Measurements from ENCODE around the gene UNCX.

Gene UNCX

DNA sequence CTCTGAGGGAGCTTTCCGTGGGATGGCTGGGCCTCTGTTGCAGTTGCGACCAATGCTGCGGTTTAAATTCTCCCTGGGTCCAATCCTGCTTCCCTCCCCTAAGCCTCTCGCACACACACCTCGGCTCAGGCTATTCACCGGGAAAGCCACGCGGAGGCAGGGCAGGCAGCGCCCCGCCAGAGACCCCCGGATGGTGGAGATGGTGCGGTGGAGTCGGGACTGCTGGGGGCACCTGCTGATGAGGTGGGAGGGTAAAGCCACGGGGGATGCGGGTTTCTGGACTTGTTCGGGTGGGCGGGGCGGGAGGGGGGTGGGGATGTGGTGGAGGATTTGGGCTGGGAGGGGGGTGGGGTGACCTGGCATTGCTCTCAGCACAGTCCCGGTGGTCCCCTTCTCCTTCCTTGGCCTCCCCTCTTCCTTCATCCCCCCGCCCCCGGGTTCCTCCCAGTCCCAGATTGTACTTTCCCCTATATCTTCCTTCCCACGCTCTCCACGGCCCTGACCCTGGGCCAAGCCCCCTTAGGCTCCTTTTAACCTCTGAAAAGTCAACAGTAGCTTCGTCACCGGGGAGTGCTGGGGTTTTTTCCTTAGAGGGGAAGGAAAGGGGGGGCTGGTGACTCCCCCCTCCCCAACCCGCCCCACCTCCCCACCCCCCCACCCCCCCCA lies 16.4 kb downstream of the UNCX start:
- no peak for DNase-seq
- CTCF ChIA-PET, result interaction anchor here (2.2 kb wide), 1 partner anchor 226 kb away, joined by 6 read pairs; no protein-coding TSS in a partner anchor
- Mint-ChIP-seq H3K9me3 (no peaks in the 10 kb centered on the region), H3K36me3 (peaks cover 1% of the 10 kb centered on the region), H3K27ac (no peak overlapping the region), H3K27me3 (peaks cover 98% of the 10 kb centered on the region), H3K4me3 (no peak overlapping the region), H3K4me1 (peaks cover 3% of the 10 kb centered on the region)

DNA sequence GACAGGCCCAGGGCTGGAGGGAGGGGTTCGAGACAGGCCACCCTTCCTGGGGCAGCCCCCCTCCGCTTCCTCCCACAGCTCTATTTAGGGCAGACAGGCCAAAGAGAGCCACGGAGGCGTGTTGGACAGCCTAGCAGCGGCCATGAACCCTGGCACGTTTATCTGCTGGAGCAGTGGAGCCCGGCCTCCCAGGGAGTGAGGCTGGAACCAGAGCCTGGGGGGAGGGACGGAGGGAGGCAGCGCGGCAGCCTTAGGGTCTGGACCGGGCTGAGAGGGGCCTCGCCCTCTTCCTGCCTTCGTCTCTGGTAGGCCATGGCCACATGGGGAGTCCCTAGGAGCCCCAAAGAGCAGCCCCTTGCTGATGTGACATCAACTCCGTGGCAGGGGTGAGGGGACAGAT lies 17.1 kb downstream of the UNCX start:
- Mint-ChIP-seq H3K27me3 (peaks cover 98% of the 10 kb centered on the region), H3K27ac (no peak overlapping the region)
- no peak for DNase-seq

DNA sequence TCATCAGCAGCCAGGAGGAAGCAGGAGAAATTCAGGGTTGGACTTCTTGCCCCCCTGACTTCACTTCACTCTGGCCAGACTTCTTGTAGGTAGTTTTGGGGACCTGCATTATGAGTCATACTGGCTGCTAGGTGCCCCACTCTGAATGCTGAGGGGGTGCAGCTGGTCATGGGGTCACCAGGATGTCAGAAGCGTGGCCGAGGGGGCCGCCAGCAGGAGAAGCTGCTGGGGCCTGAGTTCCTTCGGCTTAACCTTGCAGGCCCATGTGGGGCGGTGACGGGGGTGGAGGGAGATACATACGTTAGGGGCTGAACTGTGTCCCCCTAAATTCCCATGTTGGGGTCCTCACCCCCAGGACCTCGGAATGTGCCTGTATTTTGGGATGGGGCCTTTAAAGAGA lies 18.2 kb downstream of the UNCX start:
- DNase-seq, result no peak
- H3K4me1 Mint-ChIP-seq, result peaks cover 3% of the 10 kb centered on the region
- H3K27me3 Mint-ChIP-seq, result peaks cover 98% of the 10 kb centered on the region
- no peak overlapping the region for H3K27ac Mint-ChIP-seq
- peaks cover 1% of the 10 kb centered on the region for H3K36me3 Mint-ChIP-seq
- no peaks in the 10 kb centered on the region for H3K9me3 Mint-ChIP-seq
- no peak overlapping the region for H3K4me3 Mint-ChIP-seq
- CTCF ChIA-PET, result interaction anchor here (2.2 kb wide), 1 partner anchor 182 kb away, joined by 5 read pairs; no protein-coding TSS in a partner anchor

More for the DNA sequence above, 17.1 kb downstream of the UNCX start:
- H3K4me1 Mint-ChIP-seq, result peaks cover 3% of the 10 kb centered on the region
- H3K9me3 Mint-ChIP-seq, result no peaks in the 10 kb centered on the region
- peaks cover 1% of the 10 kb centered on the region for H3K36me3 Mint-ChIP-seq
- no peak overlapping the region for H3K4me3 Mint-ChIP-seq
- CTCF ChIA-PET, result interaction anchor here (2.2 kb wide), 1 partner anchor 225 kb away, joined by 6 read pairs; no protein-coding TSS in a partner anchor

DNA sequence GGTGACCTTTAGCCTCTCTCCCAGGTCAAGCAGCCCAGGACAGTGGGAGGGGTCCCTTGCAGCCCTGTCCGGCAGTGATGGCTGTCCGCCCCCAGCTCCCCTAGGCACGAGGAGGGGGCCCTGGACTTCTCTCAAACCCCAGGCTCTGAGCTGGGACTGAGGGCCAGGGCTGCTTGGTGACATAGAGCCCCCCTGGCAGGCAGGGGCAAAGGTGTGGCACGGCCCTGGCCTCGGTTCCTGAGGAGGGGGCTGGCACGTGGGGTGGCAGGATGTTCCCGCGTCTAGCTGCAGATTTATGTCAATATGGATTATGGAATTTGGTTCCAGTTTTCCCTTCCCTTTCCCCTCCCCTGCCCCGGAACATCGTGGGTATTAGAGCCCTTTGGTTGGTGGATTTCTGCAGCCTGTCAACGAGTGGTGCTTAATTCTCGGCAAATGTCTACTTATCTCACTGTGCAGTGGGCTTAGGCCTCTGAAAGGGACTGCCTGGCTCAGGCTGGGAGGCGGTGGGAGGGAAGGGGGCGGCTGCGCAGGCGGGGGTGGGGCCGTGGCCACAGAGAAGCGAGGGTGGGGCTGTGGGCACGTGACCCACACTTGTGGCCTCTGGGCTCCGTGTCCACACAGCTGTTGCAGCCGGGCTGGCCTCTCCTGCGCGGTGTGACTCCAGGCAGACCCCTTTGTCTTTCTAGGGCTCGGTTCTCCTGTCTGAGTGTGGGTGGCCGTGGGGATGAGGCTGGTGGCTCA lies 19.3 kb downstream of the UNCX start:
- Mint-ChIP-seq H3K9me3 (no peaks in the 10 kb centered on the region), H3K27ac (no peak overlapping the region), H3K27me3 (peaks cover 98% of the 10 kb centered on the region), H3K4me1 (peaks cover 3% of the 10 kb centered on the region), H3K36me3 (peaks cover 1% of the 10 kb centered on the region), H3K4me3 (no peak overlapping the region)
- CTCF ChIA-PET, result interaction anchor here (2.2 kb wide), 1 partner anchor 180 kb away, joined by 5 read pairs; no protein-coding TSS in a partner anchor
- no peak for DNase-seq

DNA sequence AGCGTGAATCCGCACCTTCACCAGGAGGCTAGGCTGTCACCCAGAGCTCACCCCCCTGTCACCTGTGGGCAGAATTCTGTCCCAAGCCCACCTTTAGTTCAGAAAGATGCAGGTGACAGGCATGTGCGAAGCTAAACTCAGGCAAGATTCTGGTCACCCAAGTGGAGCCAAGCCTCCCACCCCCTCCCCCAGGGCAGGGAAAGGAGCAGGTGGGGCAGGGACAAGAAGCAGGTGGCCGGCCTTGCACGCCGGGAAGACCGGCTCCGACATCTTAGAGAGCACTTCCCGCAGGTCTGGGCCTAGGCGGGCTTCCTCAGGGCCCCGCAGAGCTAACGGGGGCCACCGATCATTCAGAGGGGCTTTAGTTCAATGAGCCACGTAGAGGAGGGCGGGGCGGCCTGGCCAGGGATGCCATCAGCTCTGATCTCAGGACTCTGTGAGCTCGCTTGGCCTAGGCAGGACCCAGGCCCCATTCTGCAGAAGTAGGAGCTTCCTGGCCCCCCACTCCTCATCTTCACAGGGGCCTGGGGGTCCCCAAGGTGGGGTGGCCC lies 19.9 kb downstream of the UNCX start:
- no peak overlapping the region for H3K4me3 Mint-ChIP-seq
- peaks cover 96% of the 10 kb centered on the region for H3K27me3 Mint-ChIP-seq
- CTCF ChIA-PET, result interaction anchor here (2.2 kb wide), 1 partner anchor 180 kb away, joined by 5 read pairs; no protein-coding TSS in a partner anchor
- no peaks in the 10 kb centered on the region for H3K9me3 Mint-ChIP-seq
- no peak for DNase-seq
- peaks cover 3% of the 10 kb centered on the region for H3K4me1 Mint-ChIP-seq
- no peak overlapping the region for H3K27ac Mint-ChIP-seq
- peaks cover 1% of the 10 kb centered on the region for H3K36me3 Mint-ChIP-seq

DNA sequence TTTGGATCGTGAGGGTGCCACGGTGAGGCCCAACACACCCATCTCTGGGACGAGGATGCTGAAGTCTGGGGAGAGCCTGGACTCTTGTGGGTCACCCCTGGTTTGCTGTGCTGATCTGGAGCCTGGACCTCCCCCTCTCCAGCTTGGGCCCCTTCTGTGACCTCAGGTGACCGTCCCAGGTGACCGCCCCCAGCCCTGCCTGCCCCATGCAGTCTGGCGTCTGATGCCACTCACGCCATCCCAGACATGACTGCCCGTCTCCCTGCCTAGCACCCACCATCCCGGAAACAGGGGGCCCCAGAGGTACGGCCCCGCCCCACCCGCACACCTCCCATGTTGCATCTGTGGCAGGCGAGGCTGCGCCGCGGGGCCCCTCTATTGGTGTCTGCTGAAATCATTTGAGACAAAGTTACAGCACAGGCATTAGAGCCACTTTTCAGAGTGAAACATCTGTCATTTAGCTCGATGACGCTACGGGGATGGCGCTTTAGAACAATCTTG lies 21.1 kb downstream of the UNCX start:
- CTCF ChIA-PET, result no interaction called here
- peaks cover 89% of the 10 kb centered on the region for H3K27me3 Mint-ChIP-seq
- H3K27ac Mint-ChIP-seq, result no peak overlapping the region
- no peaks in the 10 kb centered on the region for H3K36me3 Mint-ChIP-seq
- no peak overlapping the region for H3K4me3 Mint-ChIP-seq
- no peaks in the 10 kb centered on the region for H3K4me1 Mint-ChIP-seq
- no peaks in the 10 kb centered on the region for H3K9me3 Mint-ChIP-seq
- no peak for DNase-seq

DNA sequence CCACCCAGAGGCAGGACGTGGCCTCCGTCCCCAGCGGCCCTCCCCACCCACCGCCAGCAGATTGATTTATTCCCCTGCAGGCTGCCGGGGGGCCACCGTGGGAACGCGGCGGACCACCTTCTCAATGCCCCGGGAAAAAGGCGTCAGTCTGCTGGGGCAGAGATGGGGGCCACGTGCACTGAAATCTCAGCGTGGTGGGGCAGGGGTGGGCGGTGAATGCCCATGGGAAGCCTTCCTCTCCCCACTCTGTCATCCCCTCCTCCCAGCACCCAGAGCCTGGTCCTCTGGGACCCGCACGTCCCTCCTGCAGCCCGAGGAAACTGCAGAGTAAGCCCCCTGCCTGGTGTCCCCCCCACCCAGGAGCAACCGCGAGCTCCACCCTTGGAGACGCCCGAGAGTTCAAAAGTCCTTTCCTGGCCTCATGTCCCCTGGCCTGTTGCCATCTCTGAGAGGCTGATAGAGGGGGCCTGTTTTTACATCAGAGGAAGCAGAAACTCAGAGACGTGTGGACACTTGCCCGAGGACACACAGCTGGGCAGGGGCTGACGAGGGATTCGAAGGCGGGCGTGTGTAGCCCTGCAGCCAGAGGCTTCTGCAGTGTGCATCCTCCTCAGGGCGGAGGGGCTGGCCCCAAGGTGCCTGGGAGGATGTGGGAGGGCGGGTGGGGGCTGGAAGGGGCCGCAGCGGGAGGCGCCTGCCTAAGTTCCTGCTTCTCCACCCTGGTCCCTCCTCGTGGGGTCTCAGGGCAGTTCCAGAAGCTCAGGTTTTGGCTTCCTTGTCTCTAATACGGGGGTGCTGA lies 21.8 kb downstream of the UNCX start:
- H3K4me1 Mint-ChIP-seq, result no peaks in the 10 kb centered on the region
- DNase-seq, result no peak
- no peaks in the 10 kb centered on the region for H3K36me3 Mint-ChIP-seq
- no peaks in the 10 kb centered on the region for H3K9me3 Mint-ChIP-seq
- H3K27ac Mint-ChIP-seq, result no peak overlapping the region
- no peak overlapping the region for H3K4me3 Mint-ChIP-seq
- peaks cover 81% of the 10 kb centered on the region for H3K27me3 Mint-ChIP-seq
- CTCF ChIA-PET, result no interaction called here

DNA sequence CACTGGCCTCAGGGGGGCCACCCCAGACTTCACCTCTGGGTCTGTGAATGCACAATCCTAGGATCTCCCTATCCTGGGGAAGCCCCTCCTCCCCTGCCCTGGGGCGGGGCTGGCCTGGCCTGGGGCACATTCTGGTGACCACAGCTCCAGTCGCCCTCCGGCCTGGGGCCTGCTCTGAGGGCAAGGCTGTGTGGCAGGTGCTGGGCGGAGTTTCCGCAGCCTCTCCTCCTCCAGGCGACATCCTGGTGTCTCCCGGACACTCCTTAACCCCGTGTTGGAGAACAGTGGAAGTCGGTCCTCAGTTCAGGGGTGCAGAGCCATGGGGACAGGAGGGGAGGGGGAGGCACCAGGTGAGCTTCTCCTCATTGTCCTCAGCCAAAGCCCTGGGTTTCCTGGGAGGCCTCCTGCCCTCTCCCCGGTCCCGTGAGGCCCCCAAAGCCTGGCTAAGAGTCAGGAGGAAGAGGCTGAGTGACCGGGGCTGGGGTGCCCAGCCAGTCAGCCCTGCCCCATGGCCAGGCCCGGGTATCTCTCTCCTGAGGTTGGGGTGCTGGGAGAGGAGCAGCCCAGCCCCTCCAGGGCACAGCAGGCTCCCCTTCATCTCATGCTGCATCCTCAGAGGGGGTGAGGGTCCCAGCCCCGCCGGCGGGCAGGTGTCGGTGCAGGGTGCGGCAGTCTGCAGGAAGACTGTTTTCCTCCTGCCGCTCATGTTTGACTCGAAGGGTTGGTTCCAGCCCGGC lies 22.6 kb downstream of the UNCX start:
- no peaks in the 10 kb centered on the region for H3K4me1 Mint-ChIP-seq
- peaks cover 74% of the 10 kb centered on the region for H3K27me3 Mint-ChIP-seq
- CTCF ChIA-PET, result no interaction called here
- H3K4me3 Mint-ChIP-seq, result no peak overlapping the region
- no peak for DNase-seq
- H3K9me3 Mint-ChIP-seq, result no peaks in the 10 kb centered on the region
- H3K36me3 Mint-ChIP-seq, result no peaks in the 10 kb centered on the region
- H3K27ac Mint-ChIP-seq, result no peak overlapping the region

DNA sequence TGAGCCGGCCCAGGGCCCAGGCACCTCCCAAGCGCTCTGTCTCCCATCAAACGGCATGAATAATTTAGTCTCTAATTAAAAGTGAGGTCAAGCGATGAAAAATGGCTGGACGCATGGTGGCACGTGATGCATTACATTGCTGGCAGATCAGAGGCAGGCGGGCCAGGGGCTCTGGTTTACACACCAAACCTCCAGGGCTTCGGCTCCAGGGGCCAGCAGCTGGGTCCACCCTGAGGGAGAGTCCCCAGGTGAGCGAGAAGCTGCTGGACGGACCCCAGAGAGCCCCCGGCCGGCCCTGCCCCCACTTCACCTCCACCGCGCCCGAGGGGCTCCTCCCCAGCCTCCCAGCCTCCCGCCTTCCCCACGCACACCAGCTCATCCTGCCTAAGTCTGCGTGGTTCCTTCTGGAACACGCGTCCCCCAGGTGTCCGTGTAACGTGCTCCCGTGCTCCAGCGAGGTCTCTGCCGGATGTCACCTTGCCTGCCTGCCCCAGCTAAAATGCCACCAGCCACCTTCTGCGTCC lies 23.2 kb downstream of the UNCX start:
- peaks cover 67% of the 10 kb centered on the region for H3K27me3 Mint-ChIP-seq
- DNase-seq, result no peak
- H3K4me3 Mint-ChIP-seq, result no peak overlapping the region
- H3K4me1 Mint-ChIP-seq, result no peaks in the 10 kb centered on the region
- no peak overlapping the region for H3K27ac Mint-ChIP-seq
- CTCF ChIA-PET, result no interaction called here
- H3K36me3 Mint-ChIP-seq, result no peaks in the 10 kb centered on the region
- no peaks in the 10 kb centered on the region for H3K9me3 Mint-ChIP-seq

DNA sequence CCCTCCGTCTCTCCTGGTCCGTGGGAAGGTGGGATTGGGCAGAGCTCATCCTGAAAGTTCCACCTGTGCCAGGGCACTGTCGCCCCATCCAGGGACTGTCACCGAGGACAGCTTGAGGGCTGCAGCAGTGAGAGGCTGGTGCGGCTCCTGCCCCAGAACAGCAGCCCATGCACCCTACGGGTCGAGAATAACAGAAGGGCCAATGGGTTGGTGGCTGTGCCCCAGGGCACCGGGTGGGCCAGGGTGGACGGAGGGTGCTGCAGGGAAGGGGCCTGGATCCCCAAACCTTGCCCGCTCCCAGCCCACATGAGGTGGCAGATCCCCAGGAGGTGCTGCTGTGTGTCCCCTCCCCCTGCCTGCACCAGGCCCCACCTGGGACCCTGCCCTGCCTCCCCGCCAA lies 23.9 kb downstream of the UNCX start:
- Mint-ChIP-seq H3K9me3 (no peaks in the 10 kb centered on the region), H3K36me3 (no peaks in the 10 kb centered on the region)

DNA sequence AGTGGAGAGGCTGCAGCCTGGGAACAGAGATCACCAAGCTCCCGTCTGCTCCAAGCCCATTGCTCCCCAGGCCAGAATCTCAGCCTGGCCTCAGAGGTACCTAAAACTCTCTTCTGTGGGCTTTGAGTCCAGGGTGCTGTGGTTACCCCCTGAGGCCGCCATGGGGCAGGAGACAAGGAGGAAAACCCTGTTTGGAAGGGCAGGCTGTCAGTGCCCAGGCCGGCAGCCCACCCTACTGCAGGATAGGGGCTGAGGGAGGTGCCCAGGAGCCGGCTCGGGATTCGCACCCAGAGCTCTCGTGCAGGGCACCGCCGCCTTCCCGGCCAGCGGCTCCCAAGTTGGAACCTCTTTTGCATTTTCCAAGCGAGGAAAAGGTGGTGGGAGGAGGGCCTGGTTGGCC lies 24.5 kb downstream of the UNCX start:
- no peaks in the 10 kb centered on the region for H3K4me1 Mint-ChIP-seq
- DNase-seq, result no peak

More for the DNA sequence above, 23.9 kb downstream of the UNCX start:
- no peak overlapping the region for H3K4me3 Mint-ChIP-seq
- CTCF ChIA-PET, result interaction anchor here (0.6 to 1.3 kb wide), 2 partner anchors 30 to 315 kb away, joined by 3 to 4 read pairs; no protein-coding TSS in a partner anchor
- DNase-seq, result no peak
- peaks cover 61% of the 10 kb centered on the region for H3K27me3 Mint-ChIP-seq
- no peak overlapping the region for H3K27ac Mint-ChIP-seq
- no peaks in the 10 kb centered on the region for H3K4me1 Mint-ChIP-seq

DNA sequence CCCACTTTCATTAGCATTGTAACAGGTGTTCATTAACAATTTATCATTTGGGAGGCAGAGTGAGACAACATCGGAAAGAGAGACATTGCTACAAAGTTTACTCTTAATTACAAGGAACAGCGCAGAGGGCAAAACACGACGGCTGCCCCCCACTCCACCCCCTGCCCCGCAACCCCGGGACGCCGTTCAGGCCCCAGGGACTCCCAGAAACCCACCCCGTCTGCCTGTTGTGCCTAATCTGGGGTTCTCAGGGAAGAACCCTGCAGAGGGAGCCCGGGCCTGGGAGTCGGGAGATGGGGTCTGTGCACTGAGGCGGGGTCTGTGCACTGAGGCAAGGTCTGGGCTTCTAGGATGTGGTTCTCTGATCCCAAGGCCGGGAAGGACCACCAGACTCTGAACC lies 25.2 kb downstream of the UNCX start:
- Mint-ChIP-seq H3K27me3 (peaks cover 51% of the 10 kb centered on the region), H3K36me3 (no peaks in the 10 kb centered on the region), H3K4me3 (no peak overlapping the region), H3K27ac (no peak overlapping the region), H3K9me3 (no peaks in the 10 kb centered on the region), H3K4me1 (no peaks in the 10 kb centered on the region)
- CTCF ChIA-PET, result interaction anchor here (1.3 kb wide), 1 partner anchor 31 kb away, joined by 3 read pairs; no protein-coding TSS in a partner anchor
- DNase-seq, result no peak

More for the DNA sequence above, 24.5 kb downstream of the UNCX start:
- Mint-ChIP-seq H3K27me3 (peaks cover 57% of the 10 kb centered on the region), H3K27ac (no peak overlapping the region), H3K4me3 (no peak overlapping the region), H3K9me3 (no peaks in the 10 kb centered on the region), H3K36me3 (no peaks in the 10 kb centered on the region)
- CTCF ChIA-PET, result interaction anchor here (0.6 to 1.3 kb wide), 2 partner anchors 31 to 314 kb away, joined by 3 to 4 read pairs; no protein-coding TSS in a partner anchor

DNA sequence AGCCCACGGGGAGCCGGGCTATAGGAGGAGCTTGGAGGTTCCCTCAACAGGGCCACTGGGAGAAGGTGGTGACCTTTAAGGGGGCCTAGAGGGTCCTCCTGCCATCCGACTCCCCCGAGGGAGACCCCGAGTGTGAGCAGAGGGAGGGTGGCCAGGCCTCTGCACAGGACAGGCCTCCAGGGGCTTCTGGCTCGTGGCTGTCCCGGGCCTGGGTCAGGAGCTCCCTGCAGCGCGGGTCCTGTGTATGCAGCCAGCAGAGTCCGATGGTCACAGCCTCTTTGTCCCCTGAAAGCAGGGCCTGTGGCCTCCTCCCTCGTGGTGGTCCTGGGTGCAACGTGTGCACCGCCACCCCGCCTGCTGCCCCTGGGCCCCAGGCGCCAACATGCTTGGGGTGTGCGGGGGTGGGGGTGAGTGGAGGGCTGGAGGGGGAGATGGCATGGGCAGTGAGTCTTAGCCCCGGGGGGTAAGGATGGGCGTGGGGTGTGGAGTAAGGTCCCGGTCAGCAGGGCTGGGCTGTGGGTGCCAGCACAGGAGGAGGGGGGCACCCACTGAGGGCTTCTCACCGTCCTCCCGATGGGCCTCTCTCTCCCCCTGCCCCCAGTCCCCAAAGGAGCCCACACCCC lies 27.1 kb downstream of the UNCX start:
- H3K4me1 Mint-ChIP-seq, result no peaks in the 10 kb centered on the region
- H3K27ac Mint-ChIP-seq, result no peak overlapping the region
- no peak overlapping the region for H3K4me3 Mint-ChIP-seq
- CTCF ChIA-PET, result no interaction called here
- no peaks in the 10 kb centered on the region for H3K36me3 Mint-ChIP-seq
- no peaks in the 10 kb centered on the region for H3K9me3 Mint-ChIP-seq
- peaks cover 37% of the 10 kb centered on the region for H3K27me3 Mint-ChIP-seq
- DNase-seq, result no peak
